ENCODE measurements around the gene PDXK.

PDXK gene

DNA sequence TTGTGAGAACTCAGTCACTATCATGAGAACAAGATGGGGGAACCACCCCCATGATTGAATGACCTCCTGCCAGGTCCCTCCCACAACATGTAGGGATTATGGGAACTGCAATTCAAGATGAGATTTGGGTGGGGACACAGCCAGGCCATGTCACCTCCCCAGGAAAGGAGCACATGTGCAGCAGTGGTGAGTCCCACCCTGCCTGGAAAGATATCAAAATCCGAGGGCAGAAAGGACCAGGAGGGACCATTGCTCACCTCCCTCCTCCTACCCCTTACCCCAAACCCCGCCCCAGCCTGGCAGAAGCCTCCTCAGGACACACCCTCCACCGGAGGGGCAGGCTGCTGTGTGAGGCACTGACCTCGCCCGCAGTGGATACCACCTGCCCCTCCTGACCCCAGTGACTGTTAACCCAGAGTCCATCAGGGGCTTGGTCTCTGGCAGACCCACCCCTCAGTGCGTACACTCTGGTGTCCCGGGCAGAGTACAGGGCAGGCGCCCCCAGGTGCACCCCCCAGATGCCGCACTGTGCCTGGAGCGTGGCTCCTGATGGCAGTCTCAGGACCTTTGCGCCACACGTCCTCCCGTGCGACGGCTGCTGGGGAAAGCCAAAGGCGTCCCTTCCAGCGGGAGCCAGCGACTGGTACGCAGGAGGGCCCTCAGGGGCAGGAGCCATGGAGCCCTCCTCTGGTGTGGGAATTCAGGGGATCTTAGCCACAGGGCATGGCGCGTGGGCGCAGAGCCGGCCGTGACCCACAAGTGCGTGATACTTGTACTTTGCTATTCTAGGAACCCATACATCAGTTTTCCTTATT, 20.9 kb downstream of the PDXK start:
- Histone ChIP-seq H2AFZ (ENCODE audit: low read depth, low read length) (no peak overlapping the region), H3K23ac (ENCODE audit: low read length in 2 of 2) (no peak overlapping the region), H2BK12ac (ENCODE audit: low read length in 2 of 2) (no peak overlapping the region), H2BK120ac (ENCODE audit: low read depth, low read length) (no peak overlapping the region), H4K8ac (ENCODE audit: low read length) (peak overlapping the region; percentile 13), H3K27ac (ENCODE audit: low read length, poor library complexity, severe bottlenecking) (no peak overlapping the region), H4K91ac (ENCODE audit: low read length) (no peak overlapping the region), H3K4me3 (ENCODE audit: insufficient read depth in 1 of 2, low read depth in 1 of 2, low read length in 2 of 2) (no peak overlapping the region), H3K18ac (ENCODE audit: low read depth in 1 of 2, low read length in 2 of 2) (no peak overlapping the region), H2BK5ac (ENCODE audit: low read depth, low read length, poor library complexity, severe bottlenecking) (no peak overlapping the region), H3K36me3 (ENCODE audit: control insufficient read depth in 1 of 2, insufficient read depth in 2 of 2, low read depth in 1 of 2, low read length in 2 of 2) (peaks cover 29 to 78% of the 10 kb centered on the region in 2 experiments), H3K27me3 (ENCODE audit: control insufficient read depth in 1 of 2, insufficient read depth in 1 of 2, low read length in 2 of 2) (no peaks in the 10 kb centered on the region), H3K4ac (ENCODE audit: low read depth in 1 of 2, low read length in 2 of 2) (no peak overlapping the region), H3K79me1 (replicated peaks; ENCODE audit: low read length, poor library complexity, severe bottlenecking) (peaks cover 43% of the 10 kb centered on the region), H3K9ac (ENCODE audit: low read length) (no peak overlapping the region), H3K4me2 (ENCODE audit: low read length, poor library complexity, severe bottlenecking) (no peak overlapping the region), H3K14ac (ENCODE audit: low read length in 2 of 2) (no peak overlapping the region), H2BK15ac (ENCODE audit: low read depth, poor library complexity, severe bottlenecking) (no peak overlapping the region), H3K4me1 (ENCODE audit: control insufficient read depth, insufficient read depth, low read depth, low read length) (peaks cover 39% of the 10 kb centered on the region), H3K9me3 (ENCODE audit: control insufficient read depth, low read length) (no peaks in the 10 kb centered on the region), H2AK5ac (ENCODE audit: low read length, severe bottlenecking) (no peak overlapping the region)
- 85% methylated on average over 24 of the region's 25 CpGs for WGBS
- peak; percentile 58 for DNase-seq

GRCh38 chr21:43740497-43741156, 21.7 kb downstream of the PDXK start:
- Histone ChIP-seq H2BK120ac (ENCODE audit: low read depth, low read length) (no peak overlapping the region), H3K4me1 (ENCODE audit: control insufficient read depth, insufficient read depth, low read depth, low read length) (peaks cover 31% of the 10 kb centered on the region), H3K23ac (ENCODE audit: low read length in 2 of 2) (no peak overlapping the region), H3K79me1 (replicated peaks; ENCODE audit: low read length, poor library complexity, severe bottlenecking) (peaks cover 38% of the 10 kb centered on the region), H2BK15ac (ENCODE audit: low read depth, poor library complexity, severe bottlenecking) (no peak overlapping the region), H2AFZ (ENCODE audit: low read depth, low read length) (no peak overlapping the region), H3K18ac (ENCODE audit: low read depth in 1 of 2, low read length in 2 of 2) (no peak overlapping the region), H2AK5ac (ENCODE audit: low read length, severe bottlenecking) (no peak overlapping the region), H3K4me2 (ENCODE audit: low read length, poor library complexity, severe bottlenecking) (no peak overlapping the region), H3K4me3 (ENCODE audit: insufficient read depth in 1 of 2, low read depth in 1 of 2, low read length in 2 of 2) (no peak overlapping the region), H3K27me3 (ENCODE audit: control insufficient read depth in 1 of 2, insufficient read depth in 1 of 2, low read length in 2 of 2) (no peaks in the 10 kb centered on the region), H3K36me3 (ENCODE audit: control insufficient read depth in 1 of 2, insufficient read depth in 2 of 2, low read depth in 1 of 2, low read length in 2 of 2) (peaks cover 37 to 76% of the 10 kb centered on the region in 2 experiments), H3K4ac (ENCODE audit: low read depth in 1 of 2, low read length in 2 of 2) (no peak overlapping the region), H3K9me3 (ENCODE audit: control insufficient read depth, low read length) (no peaks in the 10 kb centered on the region), H2BK12ac (ENCODE audit: low read length in 2 of 2) (no peak overlapping the region), H4K8ac (ENCODE audit: low read length) (peak overlapping the region; percentile 58), H3K14ac (ENCODE audit: low read length in 2 of 2) (no peak overlapping the region), H3K27ac (ENCODE audit: low read length, poor library complexity, severe bottlenecking) (no peak overlapping the region), H3K9ac (ENCODE audit: low read length) (no peak overlapping the region), H2BK5ac (ENCODE audit: low read depth, low read length, poor library complexity, severe bottlenecking) (no peak overlapping the region), H4K91ac (ENCODE audit: low read length) (no peak overlapping the region)
- DNase-seq = peak; percentile 89
- 36% methylated on average over 14 of the region's 25 CpGs for WGBS

DNA sequence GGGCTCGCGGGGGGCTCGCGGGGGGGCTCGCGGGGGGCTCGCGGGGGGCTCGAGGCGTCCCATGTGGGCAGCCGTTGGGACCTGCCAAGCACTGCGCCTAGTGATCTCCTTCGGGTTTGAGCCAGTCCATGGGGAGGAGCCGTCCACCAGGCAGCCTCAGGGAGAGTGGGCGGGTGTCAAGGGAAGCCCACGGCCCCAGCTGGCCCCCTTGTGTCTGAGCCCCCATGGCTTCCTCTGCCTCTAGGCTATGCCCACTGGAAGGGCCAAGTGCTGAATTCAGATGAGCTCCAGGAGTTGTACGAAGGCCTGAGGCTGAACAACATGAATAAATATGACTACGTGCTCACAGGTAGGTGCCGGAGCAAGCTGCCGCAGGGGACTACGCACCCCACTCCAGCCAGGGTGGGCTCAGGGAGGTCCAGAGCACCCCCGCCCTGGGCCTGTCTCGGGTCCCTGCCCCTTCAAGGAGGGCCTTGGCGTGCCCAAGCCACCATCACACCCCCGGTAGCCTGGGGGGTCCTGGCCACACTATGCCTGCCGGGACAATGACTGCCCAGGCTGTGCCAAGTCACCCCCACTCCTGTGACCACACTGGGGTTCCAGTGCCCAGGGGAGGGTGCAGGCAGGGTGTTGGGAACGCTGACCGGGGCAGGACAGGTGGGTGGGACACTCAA, 22.6 kb downstream of the PDXK start:
- Histone ChIP-seq H3K79me1 (replicated peaks; ENCODE audit: low read length, poor library complexity, severe bottlenecking) (peaks cover 29% of the 10 kb centered on the region), H3K23ac (ENCODE audit: low read length in 2 of 2) (no peak overlapping the region), H3K36me3 (ENCODE audit: control insufficient read depth in 1 of 2, insufficient read depth in 2 of 2, low read depth in 1 of 2, low read length in 2 of 2) (peaks cover 46 to 76% of the 10 kb centered on the region in 2 experiments), H3K27me3 (ENCODE audit: control insufficient read depth in 1 of 2, insufficient read depth in 1 of 2, low read length in 2 of 2) (no peaks in the 10 kb centered on the region), H2BK12ac (ENCODE audit: low read length in 2 of 2) (no peak overlapping the region), H3K27ac (ENCODE audit: low read length, poor library complexity, severe bottlenecking) (no peak overlapping the region), H3K4ac (ENCODE audit: low read depth in 1 of 2, low read length in 2 of 2) (no peak overlapping the region), H3K14ac (ENCODE audit: low read length in 2 of 2) (no peak overlapping the region), H3K9me3 (ENCODE audit: control insufficient read depth, low read length) (no peaks in the 10 kb centered on the region), H2BK120ac (ENCODE audit: low read depth, low read length) (no peak overlapping the region), H2AK5ac (ENCODE audit: low read length, severe bottlenecking) (no peak overlapping the region), H2AFZ (ENCODE audit: low read depth, low read length) (no peak overlapping the region), H3K4me3 (ENCODE audit: insufficient read depth in 1 of 2, low read depth in 1 of 2, low read length in 2 of 2) (no peak overlapping the region), H3K9ac (ENCODE audit: low read length) (no peak overlapping the region), H4K91ac (ENCODE audit: low read length) (peak overlapping the region; percentile 47), H2BK5ac (ENCODE audit: low read depth, low read length, poor library complexity, severe bottlenecking) (no peak overlapping the region), H2BK15ac (ENCODE audit: low read depth, poor library complexity, severe bottlenecking) (no peak overlapping the region), H3K4me1 (ENCODE audit: control insufficient read depth, insufficient read depth, low read depth, low read length) (peaks cover 26% of the 10 kb centered on the region), H4K8ac (ENCODE audit: low read length) (peak overlapping the region; percentile 55), H3K18ac (ENCODE audit: low read depth in 1 of 2, low read length in 2 of 2) (peak overlapping the region in 1 of 2 experiments; percentile 22), H3K4me2 (ENCODE audit: low read length, poor library complexity, severe bottlenecking) (no peak overlapping the region)
- peak; percentile 10 for DNase-seq
- WGBS = 86% methylated on average over 23 of the region's 28 CpGs

DNA sequence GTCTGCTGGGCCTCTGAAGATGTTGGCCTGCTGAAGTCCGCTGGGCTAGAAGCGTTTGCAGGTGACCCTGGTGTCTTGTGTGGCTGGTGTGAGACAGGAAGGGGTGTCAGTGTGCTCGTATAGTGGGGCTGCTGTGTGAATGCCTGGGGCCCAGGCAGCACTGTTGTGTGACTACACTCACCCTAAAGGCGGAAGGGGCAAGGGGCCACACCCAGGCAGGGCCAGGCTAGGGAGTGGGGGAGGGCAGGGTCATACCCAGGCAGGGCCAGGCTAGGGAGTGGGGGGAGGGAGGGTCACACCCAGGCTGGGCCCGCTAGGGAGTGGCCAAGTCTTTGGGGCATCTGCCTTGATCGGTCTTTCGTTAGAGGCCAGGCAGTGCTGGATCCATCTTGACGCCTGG, 25.0 kb downstream of the PDXK start:
- no peak overlapping the region for H3K4me2 ChIP-seq (ENCODE audit: low read length, poor library complexity, severe bottlenecking)
- H3K27me3 ChIP-seq (ENCODE audit: control insufficient read depth in 1 of 2, insufficient read depth in 1 of 2, low read length in 2 of 2) = no peaks in the 10 kb centered on the region
- no peak overlapping the region for H3K4ac ChIP-seq (ENCODE audit: low read depth in 1 of 2, low read length in 2 of 2)
- H3K9ac ChIP-seq (ENCODE audit: low read length) = no peak overlapping the region
- H2AFZ ChIP-seq (ENCODE audit: low read depth, low read length) = no peak overlapping the region
- WGBS = 95% methylated on average over 8 of the region's 8 CpGs
- H2BK15ac ChIP-seq (ENCODE audit: low read depth, poor library complexity, severe bottlenecking) = no peak overlapping the region
- no peak overlapping the region for H2BK120ac ChIP-seq (ENCODE audit: low read depth, low read length)
- no peak overlapping the region for H4K8ac ChIP-seq (ENCODE audit: low read length)
- H3K23ac ChIP-seq (ENCODE audit: low read length in 2 of 2) = no peak overlapping the region
- peaks cover 16% of the 10 kb centered on the region for H3K4me1 ChIP-seq (ENCODE audit: control insufficient read depth, insufficient read depth, low read depth, low read length)
- no peaks in the 10 kb centered on the region for H3K9me3 ChIP-seq (ENCODE audit: control insufficient read depth, low read length)
- no peak overlapping the region for H2BK12ac ChIP-seq (ENCODE audit: low read length in 2 of 2)
- H2BK5ac ChIP-seq (ENCODE audit: low read depth, low read length, poor library complexity, severe bottlenecking) = no peak overlapping the region
- H3K27ac ChIP-seq (ENCODE audit: low read length, poor library complexity, severe bottlenecking) = no peak overlapping the region
- DNase-seq = no peak
- peaks cover 60 to 81% of the 10 kb centered on the region in 2 experiments for H3K36me3 ChIP-seq (ENCODE audit: control insufficient read depth in 1 of 2, insufficient read depth in 2 of 2, low read depth in 1 of 2, low read length in 2 of 2)
- H3K79me1 ChIP-seq (replicated peaks; ENCODE audit: low read length, poor library complexity, severe bottlenecking) = peaks cover 22% of the 10 kb centered on the region
- peak overlapping the region; percentile 52 for H4K91ac ChIP-seq (ENCODE audit: low read length)
- no peak overlapping the region for H3K14ac ChIP-seq (ENCODE audit: low read length in 2 of 2)
- no peak overlapping the region for H2AK5ac ChIP-seq (ENCODE audit: low read length, severe bottlenecking)
- H3K4me3 ChIP-seq (ENCODE audit: insufficient read depth in 1 of 2, low read depth in 1 of 2, low read length in 2 of 2) = no peak overlapping the region
- H3K18ac ChIP-seq (ENCODE audit: low read depth in 1 of 2, low read length in 2 of 2) = no peak overlapping the region
